RWPE2 (cell line): Measurements from ENCODE around the gene STPG3.

Source experiments
- ATAC-seq: fragments of 200-7000 bp; cut with Tn5 transposase; 3 replicates; pipeline ENCODE4 v1.9.1; 2021; ENCODE audit warnings: low read depth
- DNase-seq: peaks from one replicate; pipeline ENCODE4 v3.0.0-alpha.2; 2020; ENCODE audit warnings: low spot score
- H3K27ac ChIP-seq: fragments of 450-650 bp; 2 replicates; pipeline ENCODE4 v1.5.1; 2017; ENCODE audit warnings: mild to moderate bottlenecking; ENCODE audit not compliant: poor library complexity, severe bottlenecking
- H3K27me3 ChIP-seq: fragments of 250-450 bp; sonication (Bioruptor Pico); 2 replicates; pipeline ENCODE4 v1.5.1; 2021; ENCODE audit warnings: mild to moderate bottlenecking, moderate library complexity; ENCODE audit not compliant: insufficient read depth, poor library complexity, severe bottlenecking
- H3K36me3 ChIP-seq: fragments of 250-450 bp; sonication (Bioruptor Pico); 2 replicates; pipeline ENCODE4 v1.5.1; 2020; ENCODE audit warnings: low read depth, mild to moderate bottlenecking, moderate library complexity
- H3K4me1 ChIP-seq: fragments of 250-450 bp; sonication (Bioruptor Pico); 2 replicates; pipeline ENCODE4 v1.5.1; 2021; ENCODE audit warnings: mild to moderate bottlenecking, moderate library complexity; ENCODE audit not compliant: insufficient read depth, poor library complexity, severe bottlenecking
- H3K4me3 ChIP-seq: fragments of 250-450 bp; sonication (Bioruptor Pico); 2 replicates; pipeline ENCODE4 v1.5.1; 2021; ENCODE audit warnings: mild to moderate bottlenecking, moderate library complexity; ENCODE audit not compliant: severe bottlenecking
- H3K9me3 ChIP-seq: fragments of 250-450 bp; sonication (Bioruptor Pico); 2 replicates; pipeline ENCODE4 v1.5.1; 2021; ENCODE audit warnings: mild to moderate bottlenecking, moderate library complexity; ENCODE audit not compliant: severe bottlenecking
- TF ChIP-seq, protein P1 (sequence below): fragments of 450-650 bp; IDR thresholded peaks from one replicate; pipeline ENCODE4 v1.5.1; 2017; ENCODE audit warnings: mild to moderate bottlenecking, moderate library complexity; ENCODE audit not compliant: poor library complexity, severe bottlenecking

The STPG3 gene

DNA sequence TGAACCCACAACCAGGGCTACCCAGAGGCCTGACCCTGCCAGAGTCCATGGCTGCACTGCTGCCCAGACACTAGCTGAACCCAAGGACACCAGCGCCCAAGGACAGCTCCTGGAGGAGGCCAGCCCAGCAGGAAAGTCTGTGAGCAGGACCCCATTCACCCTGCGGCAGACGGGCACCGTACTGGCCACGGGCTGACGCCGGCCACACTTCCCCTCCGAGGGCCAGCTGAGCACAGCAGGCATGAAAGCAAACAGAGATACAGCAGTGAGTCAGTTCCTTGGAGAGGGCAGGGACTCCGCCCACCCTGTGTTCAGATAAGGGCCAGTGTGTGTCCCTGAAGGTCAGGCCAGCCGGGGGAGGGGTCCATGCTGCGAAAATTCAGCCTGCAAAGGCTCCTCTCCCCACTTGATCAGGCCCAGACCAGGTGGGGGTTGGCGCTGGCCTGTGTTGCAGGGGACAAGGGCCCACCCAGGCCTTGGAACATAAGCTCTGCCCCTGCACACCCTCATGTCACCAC is 32.3 kb upstream of the STPG3 start:
- Histone ChIP-seq H3K27me3 (no peaks in the 10 kb centered on the region), H3K27ac (peak overlapping the region; percentile 42), H3K4me3 (no peak overlapping the region), H3K9me3 (no peaks in the 10 kb centered on the region), H3K36me3 (0 out of 2 replicates have a peak, but pooled peaks cover 2% of the 10 kb centered on the region), H3K4me1 (peaks cover 5% of the 10 kb centered on the region)
- peak; percentile 42 for ATAC-seq
- no peak for DNase-seq
- TF ChIP-seq, protein P1, sequence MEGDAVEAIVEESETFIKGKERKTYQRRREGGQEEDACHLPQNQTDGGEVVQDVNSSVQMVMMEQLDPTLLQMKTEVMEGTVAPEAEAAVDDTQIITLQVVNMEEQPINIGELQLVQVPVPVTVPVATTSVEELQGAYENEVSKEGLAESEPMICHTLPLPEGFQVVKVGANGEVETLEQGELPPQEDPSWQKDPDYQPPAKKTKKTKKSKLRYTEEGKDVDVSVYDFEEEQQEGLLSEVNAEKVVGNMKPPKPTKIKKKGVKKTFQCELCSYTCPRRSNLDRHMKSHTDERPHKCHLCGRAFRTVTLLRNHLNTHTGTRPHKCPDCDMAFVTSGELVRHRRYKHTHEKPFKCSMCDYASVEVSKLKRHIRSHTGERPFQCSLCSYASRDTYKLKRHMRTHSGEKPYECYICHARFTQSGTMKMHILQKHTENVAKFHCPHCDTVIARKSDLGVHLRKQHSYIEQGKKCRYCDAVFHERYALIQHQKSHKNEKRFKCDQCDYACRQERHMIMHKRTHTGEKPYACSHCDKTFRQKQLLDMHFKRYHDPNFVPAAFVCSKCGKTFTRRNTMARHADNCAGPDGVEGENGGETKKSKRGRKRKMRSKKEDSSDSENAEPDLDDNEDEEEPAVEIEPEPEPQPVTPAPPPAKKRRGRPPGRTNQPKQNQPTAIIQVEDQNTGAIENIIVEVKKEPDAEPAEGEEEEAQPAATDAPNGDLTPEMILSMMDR = no peak

DNA sequence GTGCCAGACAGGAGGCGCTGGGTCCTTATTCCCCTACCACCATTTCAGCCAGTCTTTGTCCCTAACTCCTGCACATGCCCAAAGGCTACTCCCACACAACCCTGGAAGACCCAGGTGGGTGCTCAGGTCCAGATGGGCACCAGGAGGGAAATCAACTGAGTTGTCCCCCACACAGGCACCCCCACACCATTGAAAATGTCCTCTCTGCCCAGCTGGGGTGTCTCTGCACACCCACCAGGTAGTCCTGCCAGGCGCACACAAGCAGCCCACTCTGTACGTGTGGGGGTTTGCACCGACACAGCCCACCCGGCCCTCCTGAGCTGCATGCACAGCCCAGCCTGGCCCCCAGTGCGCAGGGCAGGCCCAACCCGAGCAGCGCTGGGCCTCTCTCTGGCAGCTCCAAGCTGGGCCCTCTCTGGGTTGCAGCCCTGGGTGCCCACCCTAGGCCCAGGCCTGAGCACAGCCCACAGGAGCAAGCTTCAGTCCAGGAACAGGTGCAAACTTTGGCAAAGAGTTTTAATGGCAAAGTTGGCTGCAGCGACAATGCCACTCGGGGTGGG is 31.2 kb upstream of the STPG3 start:
- Histone ChIP-seq H3K36me3 (0 out of 2 replicates have a peak, but pooled peaks cover 2% of the 10 kb centered on the region), H3K27me3 (no peaks in the 10 kb centered on the region), H3K27ac (no peak overlapping the region), H3K4me3 (no peak overlapping the region), H3K4me1 (peaks cover 14% of the 10 kb centered on the region), H3K9me3 (no peaks in the 10 kb centered on the region)
- no peak for DNase-seq
- TF ChIP-seq, protein P1 = no peak
- no peak for ATAC-seq

DNA sequence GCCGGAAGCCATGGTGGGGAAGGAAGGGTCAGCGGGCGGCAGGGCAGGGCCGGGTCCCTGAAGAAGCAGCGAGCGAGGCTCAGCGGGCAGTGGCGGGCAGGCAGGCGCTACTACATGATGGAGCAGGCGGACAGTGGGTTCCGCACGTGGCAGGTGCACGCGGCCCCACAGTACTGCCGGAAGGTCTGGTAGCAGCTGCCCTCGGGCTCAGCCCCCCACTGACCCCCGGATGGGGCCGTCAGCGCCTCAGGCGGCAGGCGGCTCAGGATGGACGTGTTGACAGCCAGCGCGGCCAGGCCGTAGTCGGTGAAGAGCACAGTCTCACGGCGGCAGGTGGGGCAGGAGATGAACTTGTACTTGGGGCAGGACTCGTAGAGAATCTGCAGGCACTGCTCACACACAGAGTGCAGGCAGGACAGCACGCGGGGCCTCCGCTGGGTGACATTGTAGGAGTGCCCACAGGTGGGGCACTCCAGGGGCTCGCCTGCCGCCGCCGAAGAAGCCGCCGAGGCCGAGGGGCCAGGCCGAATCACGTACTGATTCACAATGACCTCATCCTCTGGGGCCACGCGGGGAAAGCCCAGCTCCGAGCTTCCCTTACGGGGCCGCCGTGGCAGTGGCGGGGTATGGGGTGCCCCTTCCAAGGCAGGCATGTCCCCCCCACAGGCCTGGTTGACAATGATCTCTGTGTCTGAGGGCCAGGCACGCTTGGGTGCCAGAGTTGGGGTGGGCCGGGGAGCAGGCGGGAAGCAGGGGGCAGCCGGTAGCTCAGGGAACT is 30.6 kb upstream of the STPG3 start:
- Histone ChIP-seq H3K4me1 (peaks cover 18% of the 10 kb centered on the region), H3K9me3 (no peaks in the 10 kb centered on the region), H3K27me3 (no peaks in the 10 kb centered on the region), H3K27ac (no peak overlapping the region), H3K36me3 (0 out of 2 replicates have a peak, but pooled peaks cover 1% of the 10 kb centered on the region), H3K4me3 (no peak overlapping the region)
- TF ChIP-seq, protein P1 = no peak
- DNase-seq = no peak
- ATAC-seq = no peak

DNA sequence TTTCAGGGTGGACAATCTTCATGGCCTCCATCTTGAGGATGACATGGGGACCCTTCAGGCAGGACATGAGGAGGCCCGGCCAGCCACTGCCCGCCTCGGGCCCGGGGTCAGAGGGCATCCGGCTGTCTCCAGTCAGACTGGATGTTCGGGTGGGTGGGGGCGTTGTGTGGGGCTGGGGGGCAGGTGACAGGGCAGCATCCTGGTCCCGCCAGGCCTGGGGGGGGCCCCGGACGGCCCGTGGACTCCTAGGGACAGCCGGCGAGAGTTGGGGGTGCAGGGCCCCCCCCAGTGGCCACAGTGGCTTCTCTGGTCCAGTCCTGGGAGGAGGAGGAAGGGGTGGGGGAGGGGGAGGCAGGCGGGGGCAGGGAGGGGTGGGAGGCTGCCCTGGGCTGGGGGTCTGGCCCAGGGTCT is 30.0 kb upstream of the STPG3 start:
- H3K27me3 ChIP-seq = no peaks in the 10 kb centered on the region
- no peaks in the 10 kb centered on the region for H3K36me3 ChIP-seq
- H3K4me1 ChIP-seq = peaks cover 24% of the 10 kb centered on the region
- TF ChIP-seq, protein P1 = no peak
- ATAC-seq (no peak), DNase-seq (no peak)
- no peak overlapping the region for H3K27ac ChIP-seq
- H3K4me3 ChIP-seq = no peak overlapping the region
- no peaks in the 10 kb centered on the region for H3K9me3 ChIP-seq
